GM23338 (cell line): ENCODE results near the gene VMO1. TPM values are rescaled to one million over a fixed set of nuclear protein-coding genes. Genes with fewer than 3 reads are reported as not detected.

Experiments
- ATAC-seq: fragments of 200-7000 bp; cut with Tn5 transposase; 3 replicates; pipeline ENCODE4 v1.9.1; 2020
- DNase-seq: peaks from one replicate; pipeline ENCODE4 v3.0.0-alpha.2; 2015; ENCODE audit warnings: low spot score
- H2AFZ ChIP-seq: fragments of 200-600 bp; sonication (generic); 2 replicates; pipeline ENCODE4 v1.8.0; 2016; ENCODE audit warnings: antibody characterized with exemption, mild to moderate bottlenecking, moderate library complexity
- H3F3A ChIP-seq: fragments of 200-600 bp; sonication (generic); replicated peaks from 2 replicates; pipeline ENCODE4 v1.8.0; 2017; ENCODE audit warnings: antibody characterized with exemption, mixed run types, low read depth
- H3K27ac ChIP-seq: fragments of 200-600 bp; sonication (generic); 2 replicates; pipeline ENCODE4 v1.6.1; 2016; ENCODE audit warnings: low read depth
- H3K27me3 ChIP-seq: fragments of 200-600 bp; sonication (generic); 2 replicates; pipeline ENCODE4 v1.8.0; 2016; ENCODE audit warnings: mild to moderate bottlenecking, mixed run types, moderate library complexity; ENCODE audit not compliant: insufficient read depth
- H3K36me3 ChIP-seq: fragments of 200-600 bp; sonication (generic); 2 replicates; pipeline ENCODE4 v1.8.0; 2016; ENCODE audit warnings: mild to moderate bottlenecking; ENCODE audit not compliant: insufficient read depth
- H3K4me1 ChIP-seq: fragments of 200-600 bp; sonication (generic); 2 replicates; pipeline ENCODE4 v1.8.0; 2016; ENCODE audit warnings: mild to moderate bottlenecking, moderate library complexity; ENCODE audit not compliant: insufficient read depth
- H3K4me2 ChIP-seq: fragments of 200-600 bp; sonication (generic); 2 replicates; pipeline ENCODE4 v1.7.1; 2017; ENCODE audit warnings: mixed run types
- H3K4me3 ChIP-seq: fragments of 200-600 bp; sonication (generic); 2 replicates; pipeline ENCODE4 v1.6.1; 2016; ENCODE audit warnings: mixed run types
- H3K79me2 ChIP-seq: fragments of 200-600 bp; sonication (generic); replicated peaks from 2 replicates; pipeline ENCODE4 v1.8.0; 2017; ENCODE audit warnings: mild to moderate bottlenecking; ENCODE audit not compliant: insufficient read depth
- H3K9me2 ChIP-seq: fragments of 200-600 bp; sonication (generic); 2 replicates; pipeline ENCODE4 v1.8.0; 2017; ENCODE audit not compliant: insufficient read depth
- H4K20me1 ChIP-seq: fragments of 200-600 bp; sonication (generic); replicated peaks from 2 replicates; pipeline ENCODE4 v1.8.0; 2017; ENCODE audit warnings: mild to moderate bottlenecking; ENCODE audit not compliant: insufficient read depth
- H3K27ac Mint-ChIP-seq: 2 replicates; pipeline ENCODE4 v1.8.0; 2020; ENCODE audit warnings: inconsistent platforms, mild to moderate bottlenecking, moderate library complexity, mixed read lengths
- H3K27me3 Mint-ChIP-seq: 3 replicates; pipeline ENCODE4 v1.8.0; 2022; ENCODE audit warnings: low read depth, mild to moderate bottlenecking, moderate library complexity, mixed read lengths, inconsistent platforms; ENCODE audit not compliant: insufficient read depth, poor library complexity
- H3K36me3 Mint-ChIP-seq: 3 replicates; pipeline ENCODE4 v1.8.0; 2021; ENCODE audit warnings: low read depth, mild to moderate bottlenecking, inconsistent platforms, moderate library complexity, mixed read lengths
- H3K4me1 Mint-ChIP-seq: 3 replicates; pipeline ENCODE4 v1.8.0; 2020; ENCODE audit warnings: mild to moderate bottlenecking, inconsistent platforms, mixed read lengths
- H3K4me3 Mint-ChIP-seq: 3 replicates; pipeline ENCODE4 v1.8.0; 2021; ENCODE audit warnings: moderate library complexity, mild to moderate bottlenecking, inconsistent platforms, mixed read lengths
- H3K9me3 Mint-ChIP-seq: 3 replicates; pipeline ENCODE4 v1.8.0; 2020; ENCODE audit warnings: moderate library complexity, mild to moderate bottlenecking, inconsistent platforms, mixed read lengths
- CREB1 ChIP-seq: fragments of 250-450 bp; sonication (Bioruptor Pico); IDR thresholded peaks from 2 replicates; pipeline ENCODE4 v1.5.0; 2020; ENCODE audit warnings: low read depth, mild to moderate bottlenecking, moderate library complexity
- CTCF ChIP-seq, 2 experiments: fragments of 200-600 bp in 1 of 2; sonication (generic) in 1 of 2; conservative IDR thresholded peaks; 2 replicates each; pipeline versions ENCODE4 v1.5.1 to v1.6.1; 2016 to 2017; ENCODE audit warnings: antibody characterized with exemption in 2 of 2, low read depth in 2 of 2, mild to moderate bottlenecking in 2 of 2, moderate library complexity in 1 of 2
- EZH2 ChIP-seq: fragments of 200-600 bp; sonication (generic); IDR thresholded peaks from one replicate; pipeline ENCODE4 v1.8.0; 2017; ENCODE audit warnings: antibody characterized with exemption, mild to moderate bottlenecking, low read depth; ENCODE audit not compliant: unreplicated experiment
- EZH2phosphoT487 ChIP-seq: fragments of 200-600 bp; sonication (generic); IDR thresholded peaks from one replicate; pipeline ENCODE4 v1.8.1; 2018; ENCODE audit warnings: antibody characterized with exemption; ENCODE audit not compliant: unreplicated experiment
- JUNB ChIP-seq: IDR thresholded peaks from one replicate; pipeline ENCODE4 v1.6.1; 2016; ENCODE audit warnings: antibody characterized with exemption; ENCODE audit not compliant: unreplicated experiment
- NANOG ChIP-seq: IDR thresholded peaks from 2 replicates; pipeline ENCODE4 v1.6.1; 2016; ENCODE audit warnings: antibody characterized with exemption, borderline replicate concordance
- POLR2AphosphoS5 ChIP-seq: IDR thresholded peaks from 2 replicates; pipeline ENCODE4 v1.6.1; 2016; ENCODE audit warnings: antibody characterized with exemption, low read depth
- REST ChIP-seq: IDR thresholded peaks from one replicate; pipeline ENCODE4 v1.6.1; 2018; ENCODE audit warnings: antibody characterized with exemption; ENCODE audit not compliant: unreplicated experiment
- STAT1 ChIP-seq: IDR thresholded peaks from one replicate; pipeline ENCODE4 v1.6.1; 2016; ENCODE audit warnings: antibody characterized with exemption; ENCODE audit not compliant: unreplicated experiment
- ZNF114 ChIP-seq: fragments of 250-450 bp; sonication (Bioruptor Pico); IDR thresholded peaks from 2 replicates; pipeline ENCODE4 v1.5.0; 2020; ENCODE audit warnings: mild to moderate bottlenecking, moderate library complexity
- ZNF331 ChIP-seq: fragments of 250-450 bp; sonication (Bioruptor Pico); IDR thresholded peaks from 2 replicates; pipeline ENCODE4 v1.5.0; 2020; ENCODE audit warnings: low read depth, mild to moderate bottlenecking, moderate library complexity
- ZNF462 ChIP-seq: fragments of 250-450 bp; sonication (Bioruptor Pico); IDR thresholded peaks from 2 replicates; pipeline ENCODE4 v1.5.0; 2020; ENCODE audit warnings: mild to moderate bottlenecking, moderate library complexity
- polyA plus RNA-seq: library from polyadenylated mRNA; unstranded; fragments of >200 nt; fragmentation: Nextera tagmentation; extraction: Ambion mirVana; gene quantifications from 2 replicates; pipeline ENCODE4 v1.2.1, GENCODE V29; 2016
- total RNA-seq: library from RNA; depleted of rRNA; stranded (reverse); fragments of >200 nt; shearing (Covaris generic); gene quantifications from 2 replicates; pipeline ENCODE4 v1.2.3, GENCODE V29; 2014
- TF ChIP-seq, protein P1 (sequence below): IDR thresholded peaks from 2 replicates; pipeline ENCODE4 v1.6.1; 2016; ENCODE audit warnings: antibody characterized with exemption

VMO1 gene
- total and polyA plus RNA-seq, 2 experiments from 2014 or later = 0.38 to 0.47 TPM

- DNase-seq (no peak), ATAC-seq (no peak)
- Mint-ChIP-seq H3K27me3 (peaks cover 4% of the 10 kb centered on the region), H3K9me3 (peaks cover 2% of the 10 kb centered on the region; the same call in 2 of the 3 replicates), H3K4me1 (no peaks in the 10 kb centered on the region), H3K27ac (no peak overlapping the region), H3K4me3 (no peak overlapping the region), H3K36me3 (peaks cover 33% of the 10 kb centered on the region)
- Histone ChIP-seq H3K4me1 (no peaks in the 10 kb centered on the region), H3F3A (0 out of 2 replicates have a peak, but pooled peaks cover 3% of the 10 kb centered on the region), H3K27me3 (no peaks in the 10 kb centered on the region), H3K36me3 (peaks cover 12% of the 10 kb centered on the region), H3K27ac (no peak overlapping the region), H2AFZ (no peak overlapping the region), H3K4me3 (no peak overlapping the region), H3K79me2 (no peaks in the 10 kb centered on the region), H3K9me2 (no peaks in the 10 kb centered on the region), H3K4me2 (no peak overlapping the region), H4K20me1 (no peaks in the 10 kb centered on the region; the same call in 1 of the 2 replicates)
- TF ChIP-seq EZH2 (no peak), JUNB (no peak), NANOG (no peak), CTCF (conservative IDR thresholded peaks at IDR 0.05; ENCODE audit: low read depth in 2 of 2) (no peak), CREB1 (CRISPR knock-in tag) (no peak), STAT1 (no peak), ZNF331 (no peak), REST (no peak), ZNF462 (CRISPR knock-in tag) (no peak), EZH2phosphoT487 (no peak), POLR2AphosphoS5 (no peak), ZNF114 (no peak)
- TF ChIP-seq, protein P1, sequence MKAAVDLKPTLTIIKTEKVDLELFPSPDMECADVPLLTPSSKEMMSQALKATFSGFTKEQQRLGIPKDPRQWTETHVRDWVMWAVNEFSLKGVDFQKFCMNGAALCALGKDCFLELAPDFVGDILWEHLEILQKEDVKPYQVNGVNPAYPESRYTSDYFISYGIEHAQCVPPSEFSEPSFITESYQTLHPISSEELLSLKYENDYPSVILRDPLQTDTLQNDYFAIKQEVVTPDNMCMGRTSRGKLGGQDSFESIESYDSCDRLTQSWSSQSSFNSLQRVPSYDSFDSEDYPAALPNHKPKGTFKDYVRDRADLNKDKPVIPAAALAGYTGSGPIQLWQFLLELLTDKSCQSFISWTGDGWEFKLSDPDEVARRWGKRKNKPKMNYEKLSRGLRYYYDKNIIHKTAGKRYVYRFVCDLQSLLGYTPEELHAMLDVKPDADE = no peak
These were observed 30.7 kb upstream of the VMO1 start for GRCh38 chr17:4816826-4817225.
